ENCODE measurements around the gene SLC31A1. TPM values are rescaled to one million over a fixed set of nuclear protein-coding genes. Genes with fewer than 3 reads are reported as not detected.

The SLC31A1 gene
- 25.7 and 36.6 TPM in 2 replicates for polyA plus RNA-seq (2011; rRNA removed)
- 22.3 and 23.3 TPM in 2 replicates for polyA minus RNA-seq (2011; rRNA and poly(A)+ RNA removed)

DNA sequence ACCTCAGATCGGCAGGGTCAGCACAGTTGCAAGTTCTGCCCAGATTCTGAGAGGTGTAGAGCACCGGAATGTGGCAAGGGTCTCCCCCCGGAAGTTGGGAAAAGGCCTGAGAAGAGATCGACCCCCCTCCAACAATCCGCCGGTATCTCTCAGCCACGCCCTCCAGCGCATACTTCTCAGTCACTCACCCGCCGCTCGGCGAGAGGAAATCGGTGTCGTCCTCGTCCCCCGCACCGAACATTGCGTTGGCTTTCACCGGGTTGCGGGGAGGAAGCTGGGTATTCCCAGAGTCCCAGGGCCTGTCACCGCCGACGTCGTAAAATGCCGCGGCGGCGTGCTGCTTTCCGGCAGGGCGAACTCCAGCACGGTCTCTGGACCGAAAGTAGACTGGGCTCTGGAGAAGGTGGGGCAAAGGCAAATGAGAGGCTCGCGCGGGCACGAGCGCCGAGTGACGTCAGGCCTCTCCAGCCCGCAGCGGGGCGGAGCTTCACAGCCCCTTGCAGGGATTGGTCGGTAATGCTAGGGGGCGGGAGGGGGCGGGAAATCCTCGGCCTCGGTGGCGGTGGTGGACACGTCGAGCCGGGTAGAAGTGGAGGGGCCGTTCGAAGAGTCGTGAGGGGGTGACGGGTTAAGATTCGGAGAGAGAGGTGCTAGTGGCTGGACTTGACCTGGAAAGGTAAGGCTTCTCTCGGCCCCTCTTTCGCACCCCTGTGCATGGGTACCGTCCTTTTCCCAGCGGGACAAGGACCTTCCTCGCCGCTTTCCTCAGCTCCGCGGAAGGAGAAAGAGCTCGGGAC lies at the start of gene SLC31A1, which contains the start of gene FKBP15:
Gene SLC31A1 (plus strand): TSS at position 542 of the 797 bp plus-strand sequence. CDS start 34,605 bp downstream, outside the sequence.
Gene FKBP15 (minus strand): TSS at position 275 of the 797 bp plus-strand sequence. CDS start 34 bp downstream, at position 241.
- CTCF ChIA-PET: interaction anchor here (1.0 to 2.2 kb wide), 4 partner anchors 20 to 54 kb away, joined by 4 read pairs; no protein-coding TSS in a partner anchor
- peak within 1 kb of the TSS; percentile 92 for H3K4me3 ChIP-seq (ENCODE audit: low read depth, low read length)
- DNase-seq (ENCODE audit: low read depth): peak; percentile 93
- TF ChIP-seq, protein P1, sequence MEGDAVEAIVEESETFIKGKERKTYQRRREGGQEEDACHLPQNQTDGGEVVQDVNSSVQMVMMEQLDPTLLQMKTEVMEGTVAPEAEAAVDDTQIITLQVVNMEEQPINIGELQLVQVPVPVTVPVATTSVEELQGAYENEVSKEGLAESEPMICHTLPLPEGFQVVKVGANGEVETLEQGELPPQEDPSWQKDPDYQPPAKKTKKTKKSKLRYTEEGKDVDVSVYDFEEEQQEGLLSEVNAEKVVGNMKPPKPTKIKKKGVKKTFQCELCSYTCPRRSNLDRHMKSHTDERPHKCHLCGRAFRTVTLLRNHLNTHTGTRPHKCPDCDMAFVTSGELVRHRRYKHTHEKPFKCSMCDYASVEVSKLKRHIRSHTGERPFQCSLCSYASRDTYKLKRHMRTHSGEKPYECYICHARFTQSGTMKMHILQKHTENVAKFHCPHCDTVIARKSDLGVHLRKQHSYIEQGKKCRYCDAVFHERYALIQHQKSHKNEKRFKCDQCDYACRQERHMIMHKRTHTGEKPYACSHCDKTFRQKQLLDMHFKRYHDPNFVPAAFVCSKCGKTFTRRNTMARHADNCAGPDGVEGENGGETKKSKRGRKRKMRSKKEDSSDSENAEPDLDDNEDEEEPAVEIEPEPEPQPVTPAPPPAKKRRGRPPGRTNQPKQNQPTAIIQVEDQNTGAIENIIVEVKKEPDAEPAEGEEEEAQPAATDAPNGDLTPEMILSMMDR (IDR thresholded peaks at IDR 0.05; ENCODE audit: insufficient read depth, low read depth, low read length): no peak
- POLR2A ChIA-PET: interaction anchor here (0.5 to 1.0 kb wide), 3 partner anchors 54 to 1191 kb away, joined by 6 to 10 read pairs (median 8); partner anchors contain the start of genes CDC26 and PRPF4
- no peaks in the 10 kb centered on the region for H3K27me3 ChIP-seq (ENCODE audit: control insufficient read depth, insufficient read depth, low read length)
- no peaks in the 10 kb centered on the region for H3K36me3 ChIP-seq (ENCODE audit: control insufficient read depth, insufficient read depth, low read length)

DNA sequence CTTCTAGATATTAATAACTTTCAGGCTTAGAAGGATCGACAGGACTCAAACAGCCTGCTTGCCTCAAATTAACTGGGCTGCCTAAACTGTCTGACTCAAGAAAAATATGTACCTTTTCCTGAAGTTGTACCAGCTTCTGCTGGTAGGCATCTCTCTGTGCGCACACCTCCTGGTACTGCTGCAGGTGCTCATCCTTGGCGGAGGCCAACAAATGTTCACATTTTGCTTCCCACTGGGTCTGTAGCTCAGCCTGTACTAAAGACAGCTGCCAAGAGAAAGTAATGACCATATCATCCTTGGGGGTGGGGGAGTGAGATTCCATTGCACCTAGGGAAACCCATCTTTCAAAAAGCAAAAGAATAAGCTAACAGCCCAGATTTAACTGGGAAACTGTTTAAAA lies 48.0 kb upstream of the SLC31A1 start:
- ChIA-PET CTCF (no interaction called here), POLR2A (no interaction called here)
- Histone ChIP-seq H3K4me3 (ENCODE audit: low read depth, low read length) (no peak overlapping the region), H3K36me3 (ENCODE audit: control insufficient read depth, insufficient read depth, low read length) (peaks cover 29% of the 10 kb centered on the region), H3K27me3 (ENCODE audit: control insufficient read depth, insufficient read depth, low read length) (no peaks in the 10 kb centered on the region)
- no peak for DNase-seq (ENCODE audit: low read depth)
- TF ChIP-seq, protein P1 (IDR thresholded peaks at IDR 0.05; ENCODE audit: insufficient read depth, low read depth, low read length): no peak

- DNase-seq (ENCODE audit: low read depth): no peak
- ChIA-PET CTCF (interaction anchor here (1.3 kb wide), 1 partner anchor 8 kb away, joined by 3 read pairs; no protein-coding TSS in a partner anchor), POLR2A (no interaction called here)
- Histone ChIP-seq H3K27me3 (ENCODE audit: control insufficient read depth, insufficient read depth, low read length) (no peaks in the 10 kb centered on the region), H3K4me3 (ENCODE audit: low read depth, low read length) (no peak overlapping the region), H3K36me3 (ENCODE audit: control insufficient read depth, insufficient read depth, low read length) (peaks cover 9% of the 10 kb centered on the region)
- TF ChIP-seq, protein P1 (IDR thresholded peaks at IDR 0.05; ENCODE audit: insufficient read depth, low read depth, low read length): no peak
Observed at GRCh38 chr9:113176803-113177202, 44.5 kb upstream of the SLC31A1 start.

DNA sequence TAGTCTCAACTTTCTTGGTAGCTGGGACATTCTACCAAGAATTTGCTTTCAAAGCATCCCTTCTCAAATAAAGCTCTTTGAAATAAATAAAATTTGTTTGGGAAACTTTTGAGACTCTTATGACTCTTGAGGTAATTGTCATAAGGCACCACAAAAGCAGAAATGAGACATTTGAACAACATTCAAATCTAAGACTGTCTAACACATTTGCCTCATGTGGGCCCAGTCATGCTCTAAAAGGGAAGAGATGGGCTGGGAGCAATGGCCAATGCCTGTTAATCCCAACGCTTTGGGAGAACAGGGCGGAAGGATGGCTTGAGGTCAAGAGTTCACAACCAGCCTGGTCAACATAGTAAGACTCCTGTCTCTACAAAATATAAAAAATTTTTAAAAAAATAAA lies 44.1 kb upstream of the SLC31A1 start:
- ChIA-PET POLR2A (no interaction called here), CTCF (no interaction called here)
- Histone ChIP-seq H3K36me3 (ENCODE audit: control insufficient read depth, insufficient read depth, low read length) (peaks cover 11% of the 10 kb centered on the region), H3K4me3 (ENCODE audit: low read depth, low read length) (no peak overlapping the region), H3K27me3 (ENCODE audit: control insufficient read depth, insufficient read depth, low read length) (no peaks in the 10 kb centered on the region)
- TF ChIP-seq, protein P1 (IDR thresholded peaks at IDR 0.05; ENCODE audit: insufficient read depth, low read depth, low read length): no peak
- DNase-seq (ENCODE audit: low read depth): no peak

GRCh38 chr9:113178087-113178486 lies 43.3 kb upstream of the SLC31A1 start:
- ChIA-PET POLR2A (no interaction called here), CTCF (no interaction called here)
- TF ChIP-seq, protein P1 (IDR thresholded peaks at IDR 0.05; ENCODE audit: insufficient read depth, low read depth, low read length): no peak
- no peak for DNase-seq (ENCODE audit: low read depth)
- H3K4me3 ChIP-seq (ENCODE audit: low read depth, low read length): no peak overlapping the region
- H3K27me3 ChIP-seq (ENCODE audit: control insufficient read depth, insufficient read depth, low read length): no peaks in the 10 kb centered on the region
- H3K36me3 ChIP-seq (ENCODE audit: control insufficient read depth, insufficient read depth, low read length): peaks cover 14% of the 10 kb centered on the region

Data from BJ (cell line).